HepG2 (cell line): ENCODE results near the gene KANK4. TPM values are rescaled to one million over a fixed set of nuclear protein-coding genes. Genes with fewer than 3 reads are reported as not detected.

ENCODE experiments used
- ATAC-seq: fragments of 200-7000 bp; cut with Tn5 transposase; 3 replicates; pipeline ENCODE4 v1.9.1; 2020; ENCODE audit warnings: mild to moderate bottlenecking, moderate library complexity
- BruUV-seq: library from RNA; stranded (reverse); fragments of 400-500 nt; replicated peaks from 2 replicates; lab custom pipeline; 2021; lab: Mats Ljungman, UMichigan
- CTCF ChIA-PET: fragments of 300-600 bp; formaldehyde crosslinking; extraction: SDS; loops from one replicate; lab custom pipeline; 2021; ENCODE audit warnings: low total read pairs, inconsistent platforms, low intra/inter-chr PET ratio; lab: Yijun Ruan, JAX
- POLR2A ChIA-PET: fragments of 350-600 bp; sonication (Branson Sonifier 250); formaldehyde crosslinking; loops from one replicate; lab custom pipeline; 2020; ENCODE audit warnings: antibody characterized with exemption, inconsistent platforms; lab: Yijun Ruan, JAX
- DNase-seq: peaks from one replicate; pipeline ENCODE4 v3.0.0-alpha.2; 2015; ENCODE audit warnings: low spot score
- FAIRE-seq: peaks from 3 replicates; lab custom pipeline; 2011; peaks lifted over from hg19 to GRCh38; lab: Jason Lieb, UNC
- H2AFZ ChIP-seq: one replicate; pipeline ENCODE4 v1.6.1; 2011; ENCODE audit warnings: low read length, inconsistent platforms
- H3K27ac ChIP-seq: fragments of 300-600 bp; 3 replicates; pipeline ENCODE4 v1.8.0; 2011; ENCODE audit warnings: mixed run types, mild to moderate bottlenecking, mixed read lengths, low read length, inconsistent platforms; ENCODE audit not compliant: insufficient read depth; ENCODE audit errors: extremely low read length
- H3K27me3 ChIP-seq, 2 experiments: fragments of 200-600 bp in 1 of 2; 2 replicates in 1 of 2; 3 replicates in 1 of 2; pipeline versions ENCODE4 v1.6.0 to v1.8.0; 2011; ENCODE audit warnings: low read length in 2 of 2, mild to moderate bottlenecking in 2 of 2, moderate library complexity in 2 of 2, inconsistent platforms in 1 of 2; ENCODE audit not compliant: insufficient read depth in 2 of 2, control insufficient read depth in 1 of 2
- H3K36me3 ChIP-seq, 2 experiments: fragments of 200-600 bp in 1 of 2; replicated peaks in 1 of 2; 2 replicates in 1 of 2; 3 replicates in 1 of 2; pipeline versions ENCODE4 v1.5.1 to v1.8.0; 2011; ENCODE audit warnings: low read length in 2 of 2, inconsistent platforms in 1 of 2; ENCODE audit not compliant: insufficient read depth in 2 of 2, control insufficient read depth in 1 of 2
- H3K4me1 ChIP-seq: 2 replicates; pipeline ENCODE4 v1.5.1; 2012; ENCODE audit warnings: low read length, inconsistent platforms; ENCODE audit not compliant: insufficient read depth
- H3K4me2 ChIP-seq: 2 replicates; pipeline ENCODE4 v1.6.0; 2011; ENCODE audit warnings: low read depth, low read length, inconsistent platforms
- H3K4me3 ChIP-seq, 3 experiments: fragments of 200-600 bp in 1 of 3; sonication (generic), shearing (Covaris generic) in 1 of 3; replicated peaks in 1 of 3; 2 replicates each; pipeline ENCODE4 v1.5.1; 2011 to 2016; ENCODE audit warnings: low read length in 3 of 3, inconsistent platforms in 2 of 3, low read depth in 2 of 3, mild to moderate bottlenecking in 2 of 3, control low read depth in 1 of 3, mixed read lengths in 1 of 3; ENCODE audit not compliant: insufficient read depth in 1 of 3
- H3K79me2 ChIP-seq: one replicate; pipeline ENCODE4 v1.6.1; 2011; ENCODE audit warnings: low read length, inconsistent platforms; ENCODE audit not compliant: insufficient read depth
- H3K9ac ChIP-seq: 2 replicates; pipeline ENCODE4 v1.6.0; 2011; ENCODE audit warnings: mild to moderate bottlenecking, low read depth, low read length, inconsistent platforms; ENCODE audit not compliant: insufficient read depth
- H3K9me3 ChIP-seq: 2 replicates; pipeline ENCODE4 v1.5.1; 2012; ENCODE audit warnings: mild to moderate bottlenecking, low read length
- H4K20me1 ChIP-seq: 2 replicates; pipeline ENCODE4 v1.6.0; 2011; ENCODE audit warnings: inconsistent platforms, mild to moderate bottlenecking, low read length, moderate library complexity; ENCODE audit not compliant: insufficient read depth
- BCL6 ChIP-seq: IDR thresholded peaks from 2 replicates; pipeline ENCODE4 v1.6.1; 2016; ENCODE audit warnings: missing genetic modification reagents, missing compliant biosample characterization
- CCDC6 ChIP-seq: sonication (generic); formaldehyde crosslinking; IDR thresholded peaks from 2 replicates; pipeline ENCODE4 v1.8.1; 2022; ENCODE audit warnings: mild to moderate bottlenecking, missing genetic modification reagents, moderate library complexity
- GATAD2A ChIP-seq: IDR thresholded peaks from 2 replicates; pipeline ENCODE4 v1.6.1; 2016
- JUNB ChIP-seq: sonication (generic); formaldehyde crosslinking; IDR thresholded peaks from 2 replicates; pipeline ENCODE4 v1.8.0; 2022; ENCODE audit warnings: missing genetic modification reagents, mild to moderate bottlenecking, borderline replicate concordance
- MEIS1 ChIP-seq: sonication (generic); formaldehyde crosslinking; IDR thresholded peaks from 2 replicates; pipeline ENCODE4 v1.9.0; 2021; ENCODE audit warnings: mild to moderate bottlenecking, missing genetic modification reagents, moderate library complexity, borderline replicate concordance
- PAWR ChIP-seq: sonication (generic); formaldehyde crosslinking; IDR thresholded peaks from 2 replicates; pipeline ENCODE4 v1.4.0; 2020; ENCODE audit warnings: missing genetic modification reagents, mild to moderate bottlenecking, borderline replicate concordance
- RXRA ChIP-seq: sonication (generic); formaldehyde crosslinking; IDR thresholded peaks from 2 replicates; pipeline ENCODE4 v1.5.1; 2020; ENCODE audit warnings: missing genetic modification reagents
- SMAD1 ChIP-seq: sonication (generic); formaldehyde crosslinking; IDR thresholded peaks from 2 replicates; pipeline ENCODE4 v1.4.0; 2020; ENCODE audit warnings: missing genetic modification reagents, low read depth, mild to moderate bottlenecking, borderline replicate concordance
- SOX6 ChIP-seq, 2 experiments: fragments of 450-650 bp in 1 of 2; sonication (generic) in 1 of 2; formaldehyde crosslinking in 1 of 2; IDR thresholded peaks; 2 replicates each; pipeline versions ENCODE4 v1.4.0 to v1.6.1; 2017 to 2020; ENCODE audit warnings: antibody characterized with exemption in 1 of 2, mild to moderate bottlenecking in 1 of 2, missing genetic modification reagents in 1 of 2
- TEAD3 ChIP-seq: optimal IDR thresholded peaks from 2 replicates; pipeline ENCODE3; 2016; ENCODE audit warnings: borderline replicate concordance
- ZBTB1 ChIP-seq: sonication (generic); formaldehyde crosslinking; IDR thresholded peaks from 2 replicates; pipeline ENCODE4 v1.4.0; 2020; ENCODE audit warnings: missing genetic modification reagents, borderline replicate concordance
- ZFY ChIP-seq: sonication (generic); formaldehyde crosslinking; IDR thresholded peaks from 2 replicates; pipeline ENCODE4 v1.4.0; 2020; ENCODE audit warnings: missing genetic modification reagents
- ZNF124 ChIP-seq: sonication (generic); formaldehyde crosslinking; IDR thresholded peaks from 2 replicates; pipeline ENCODE4 v1.4.0; 2020; ENCODE audit warnings: missing genetic modification reagents
- ZNF331 ChIP-seq: sonication (generic); formaldehyde crosslinking; IDR thresholded peaks from 2 replicates; pipeline ENCODE4 v1.4.0; 2020; ENCODE audit warnings: missing genetic modification reagents
- ZNF44 ChIP-seq: sonication (generic); formaldehyde crosslinking; IDR thresholded peaks from 2 replicates; pipeline ENCODE4 v1.5.1; 2020; ENCODE audit warnings: mild to moderate bottlenecking, missing genetic modification reagents
- ZNF468 ChIP-seq: sonication (generic); formaldehyde crosslinking; IDR thresholded peaks from 2 replicates; pipeline ENCODE4 v1.8.0; 2022; ENCODE audit warnings: mild to moderate bottlenecking, moderate library complexity, missing genetic modification reagents
- ZNF557 ChIP-seq: sonication (generic); formaldehyde crosslinking; IDR thresholded peaks from 2 replicates; pipeline ENCODE4 v1.4.0; 2020; ENCODE audit warnings: missing genetic modification reagents
- ZNF564 ChIP-seq: sonication (generic); formaldehyde crosslinking; IDR thresholded peaks from 2 replicates; pipeline ENCODE4 v1.8.1; 2023; ENCODE audit warnings: mild to moderate bottlenecking, missing genetic modification reagents
- ZNF782 ChIP-seq: sonication (generic); formaldehyde crosslinking; IDR thresholded peaks from 2 replicates; pipeline ENCODE4 v1.4.0; 2020; ENCODE audit warnings: missing genetic modification reagents, mild to moderate bottlenecking, borderline replicate concordance
- WGBS: methylation state at CpG from one replicate; pipeline ENCODE4 v1.1.6; 2017; ENCODE audit warnings: low lambda C conversion rate; 5-methylcytosine and 5-hydroxymethylcytosine counted together
- in situ Hi-C: cut with HindIII; loops from 2 replicates; pipeline ENCODE4 v1.10.0; 2017; ENCODE audit warnings: low pct_unique_long_range_greater_than_20kb; ENCODE audit not compliant: extremely low pct_ligation_motif_present
- intact Hi-C: fragments of 100-400 bp; cut with micrococcal nuclease; formaldehyde crosslinking; loops from one replicate; pipeline ENCODE4 v1.10.0; 2022; ENCODE audit not compliant: unreplicated experiment
- polyA plus RNA-seq, 8 experiments: library from polyadenylated mRNA; depleted of rRNA in 3 of 8; stranded (reverse) in 7 of 8; unstranded in 1 of 8; fragments of >200 nt; fragmentation: Illumina TruSeq in 4 of 8; extraction: Trizol in 4 of 8; gene quantifications; 2 replicates each; pipeline versions ENCODE4 v1.2.1 to v1.2.3, GENCODE V29; 2011 to 2016; ENCODE audit warnings: low read depth in 4 of 8, missing spikeins in 1 of 8, mixed read lengths in 1 of 8; ENCODE audit not compliant: insufficient read depth in 1 of 8
- total RNA-seq, 5 experiments: library from RNA; depleted of rRNA; stranded (reverse); fragments of >200 nt; fragmentation: Illumina TruSeq; extraction: Trizol; gene quantifications; 2 replicates each; pipeline ENCODE4 v1.2.3, GENCODE V29; 2016; ENCODE audit warnings: low read depth in 1 of 5
- TF ChIP-seq, protein P1 (sequence below): sonication (generic); formaldehyde crosslinking; IDR thresholded peaks from 2 replicates; pipeline ENCODE4 v1.4.0; 2020; ENCODE audit warnings: missing genetic modification reagents

The KANK4 gene
- total and polyA plus RNA-seq, 2 of the 13 experiments (the other 11 are each of a cell fraction or from before 2014, with no cell fraction given): 16.1 to 25.7 TPM

DNA sequence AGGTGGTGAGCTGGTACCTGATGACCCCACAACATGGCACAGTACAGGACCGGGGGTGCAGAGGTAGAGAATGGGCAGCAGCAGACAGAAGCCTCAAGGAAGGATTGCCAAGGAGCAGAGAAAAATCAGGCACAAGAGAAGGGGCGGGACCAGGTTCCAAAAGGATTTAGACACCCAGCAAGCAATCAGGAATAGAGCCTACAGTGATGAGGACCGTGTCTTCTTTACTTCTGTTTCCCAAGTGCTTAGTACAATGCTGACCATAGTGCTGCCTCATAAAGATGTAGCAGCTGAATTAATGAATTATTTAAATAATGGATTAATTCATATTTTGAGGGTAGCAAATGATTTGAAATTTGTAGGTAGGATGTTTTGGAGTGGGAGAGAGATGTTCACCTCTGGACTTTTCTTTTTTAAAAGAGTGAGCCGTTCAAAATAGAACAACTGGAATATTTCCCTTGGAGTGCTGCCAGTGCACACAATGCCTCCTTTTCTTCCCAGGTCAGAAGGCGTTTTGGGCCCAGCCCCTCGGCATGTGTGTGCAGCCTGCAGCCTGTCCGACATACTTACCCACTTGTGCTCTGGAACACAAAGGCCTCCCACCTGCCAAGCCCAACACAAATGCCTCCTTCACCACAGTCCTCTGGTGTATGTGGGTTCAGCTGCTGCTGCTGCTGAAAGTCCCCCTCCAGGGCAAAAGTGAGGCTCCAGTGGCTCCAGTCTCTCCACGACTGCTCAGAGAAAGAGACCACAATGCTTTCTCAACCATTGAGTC lies 19.6 kb downstream of the KANK4 start:
- Histone ChIP-seq H3K27ac (peak overlapping the region; percentile 42), H4K20me1 (no peaks in the 10 kb centered on the region), H3K4me1 (peaks cover 36% of the 10 kb centered on the region), H3K4me3 (no peak overlapping the region; a peak in 1 of 6 replicates), H2AFZ (no peak overlapping the region), H3K27me3 (no peaks in the 10 kb centered on the region), H3K9ac (no peak overlapping the region), H3K79me2 (peaks cover 21% of the 10 kb centered on the region), H3K36me3 (peaks cover 0 to 6% of the 10 kb centered on the region in 2 experiments; a peak in 3 of 5 replicates), H3K4me2 (peak overlapping the region; percentile 57), H3K9me3 (no peaks in the 10 kb centered on the region)
- peak; percentile 74 for FAIRE-seq
- CTCF ChIA-PET: no interaction called here
- in situ Hi-C loops: no loop called here
- intact Hi-C loops: no loop called here
- DNase-seq: peak; percentile 69
- peak; percentile 89 for ATAC-seq
- no TSS peak for BruUV-seq
- WGBS: 67% methylated on average over 5 of the region's 8 CpGs
- POLR2A ChIA-PET: no interaction called here
- TF ChIP-seq ZNF468 (CRISPR knock-in tag) (no peak), MEIS1 (CRISPR knock-in tag) (no peak), ZNF557 (CRISPR knock-in tag) (no peak), SOX6 (IDR thresholded peaks at IDR 0.05) (no peak), SOX6 (CRISPR knock-in tag; IDR thresholded peaks at IDR 0.05) (peak; percentile 84), ZNF564 (no peak), ZBTB1 (CRISPR knock-in tag) (no peak), BCL6 (CRISPR knock-in tag) (peak; percentile 35; the same call in 1 of the 2 replicates), ZNF331 (0 out of 2 replicates have a peak, but pooled peaks have one; percentile 18), SMAD1 (CRISPR knock-in tag) (no peak), RXRA (CRISPR knock-in tag) (0 out of 2 replicates have a peak, but pooled peaks have one; percentile 16), GATAD2A (CRISPR knock-in tag) (0 out of 2 replicates have a peak, but pooled peaks have one; percentile 32), JUNB (no peak), ZNF44 (CRISPR knock-in tag) (no peak), ZNF782 (CRISPR knock-in tag) (peak; percentile 100), ZNF124 (0 out of 2 replicates have a peak, but pooled peaks have one; percentile 34), PAWR (CRISPR knock-in tag) (no peak), ZFY (CRISPR knock-in tag) (peak; percentile 43; the same call in 1 of the 2 replicates), TEAD3 (CRISPR knock-in tag) (peak; percentile 54), CCDC6 (CRISPR knock-in tag) (peak; percentile 35; the same call in 1 of the 2 replicates)
- TF ChIP-seq, protein P1, sequence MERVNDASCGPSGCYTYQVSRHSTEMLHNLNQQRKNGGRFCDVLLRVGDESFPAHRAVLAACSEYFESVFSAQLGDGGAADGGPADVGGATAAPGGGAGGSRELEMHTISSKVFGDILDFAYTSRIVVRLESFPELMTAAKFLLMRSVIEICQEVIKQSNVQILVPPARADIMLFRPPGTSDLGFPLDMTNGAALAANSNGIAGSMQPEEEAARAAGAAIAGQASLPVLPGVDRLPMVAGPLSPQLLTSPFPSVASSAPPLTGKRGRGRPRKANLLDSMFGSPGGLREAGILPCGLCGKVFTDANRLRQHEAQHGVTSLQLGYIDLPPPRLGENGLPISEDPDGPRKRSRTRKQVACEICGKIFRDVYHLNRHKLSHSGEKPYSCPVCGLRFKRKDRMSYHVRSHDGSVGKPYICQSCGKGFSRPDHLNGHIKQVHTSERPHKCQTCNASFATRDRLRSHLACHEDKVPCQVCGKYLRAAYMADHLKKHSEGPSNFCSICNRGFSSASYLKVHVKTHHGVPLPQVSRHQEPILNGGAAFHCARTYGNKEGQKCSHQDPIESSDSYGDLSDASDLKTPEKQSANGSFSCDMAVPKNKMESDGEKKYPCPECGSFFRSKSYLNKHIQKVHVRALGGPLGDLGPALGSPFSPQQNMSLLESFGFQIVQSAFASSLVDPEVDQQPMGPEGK (CRISPR knock-in tag): peak; percentile 14; the same call in 1 of the 2 replicates
